Type B pancreatic cell (in vitro differentiated cells): ENCODE measurements around the gene SGCA. TPM values are rescaled to one million over a fixed set of nuclear protein-coding genes. Genes with fewer than 3 reads are reported as not detected.

Source experiments
- DNase-seq: peaks from one replicate; pipeline ENCODE4 v3.0.0; 2021; ENCODE audit warnings: mixed read lengths; ENCODE audit not compliant: unreplicated experiment; ENCODE audit errors: extremely low spot score
- H3K27ac Mint-ChIP-seq: 2 replicates; pipeline ENCODE4 v1.8.0; 2021; ENCODE audit warnings: mild to moderate bottlenecking, mixed read lengths
- H3K27me3 Mint-ChIP-seq: 2 replicates; pipeline ENCODE4 v1.8.0; 2021; ENCODE audit warnings: mixed read lengths
- H3K36me3 Mint-ChIP-seq: 2 replicates; pipeline ENCODE4 v1.8.0; 2021; ENCODE audit warnings: mixed read lengths
- H3K4me1 Mint-ChIP-seq: one replicate; pipeline ENCODE4 v1.8.0; 2021; ENCODE audit warnings: mixed read lengths; ENCODE audit not compliant: unreplicated experiment
- H3K4me3 Mint-ChIP-seq: 2 replicates; pipeline ENCODE4 v1.8.0; 2021; ENCODE audit warnings: mild to moderate bottlenecking, mixed read lengths
- H3K9me3 Mint-ChIP-seq: 2 replicates; pipeline ENCODE4 v1.8.0; 2021; ENCODE audit warnings: mixed read lengths
- long read RNA-seq: library from polyadenylated mRNA; unstranded; transcript quantifications from one replicate; pipeline ENCODE4 v2.0.0, GENCODE V29; 2020
- total RNA-seq: library from RNA; stranded (reverse); gene quantifications from 2 replicates; pipeline ENCODE4 v1.2.1, GENCODE V29; 2021; ENCODE audit warnings: low replicate concordance
- TF ChIP-seq, protein P1 (sequence below): fragments of 200-600 bp; sonication (generic); conservative IDR thresholded peaks from 2 replicates; pipeline ENCODE4 v1.5.0; 2021; ENCODE audit warnings: antibody characterized with exemption, mild to moderate bottlenecking

The SGCA gene
- 0.72 TPM in 1 of 2 replicates, not detected in the other for total RNA-seq
- long read RNA-seq: 0 reads

GRCh38 chr17:50165867-50166517, at the start of gene SGCA:
SGCA (plus strand) TSS chr17:50166005; CDS start chr17:50166041, 36 bp downstream.
- Mint-ChIP-seq H3K27ac (no peak within 1 kb of the TSS), H3K9me3 (no peaks in the 10 kb centered on the region), H3K4me3 (no peak within 1 kb of the TSS), H3K27me3 (peaks cover 12% of the 10 kb centered on the region), H3K36me3 (no peaks in the 10 kb centered on the region), H3K4me1 (peaks cover 16% of the 10 kb centered on the region)
- TF ChIP-seq, protein P1, sequence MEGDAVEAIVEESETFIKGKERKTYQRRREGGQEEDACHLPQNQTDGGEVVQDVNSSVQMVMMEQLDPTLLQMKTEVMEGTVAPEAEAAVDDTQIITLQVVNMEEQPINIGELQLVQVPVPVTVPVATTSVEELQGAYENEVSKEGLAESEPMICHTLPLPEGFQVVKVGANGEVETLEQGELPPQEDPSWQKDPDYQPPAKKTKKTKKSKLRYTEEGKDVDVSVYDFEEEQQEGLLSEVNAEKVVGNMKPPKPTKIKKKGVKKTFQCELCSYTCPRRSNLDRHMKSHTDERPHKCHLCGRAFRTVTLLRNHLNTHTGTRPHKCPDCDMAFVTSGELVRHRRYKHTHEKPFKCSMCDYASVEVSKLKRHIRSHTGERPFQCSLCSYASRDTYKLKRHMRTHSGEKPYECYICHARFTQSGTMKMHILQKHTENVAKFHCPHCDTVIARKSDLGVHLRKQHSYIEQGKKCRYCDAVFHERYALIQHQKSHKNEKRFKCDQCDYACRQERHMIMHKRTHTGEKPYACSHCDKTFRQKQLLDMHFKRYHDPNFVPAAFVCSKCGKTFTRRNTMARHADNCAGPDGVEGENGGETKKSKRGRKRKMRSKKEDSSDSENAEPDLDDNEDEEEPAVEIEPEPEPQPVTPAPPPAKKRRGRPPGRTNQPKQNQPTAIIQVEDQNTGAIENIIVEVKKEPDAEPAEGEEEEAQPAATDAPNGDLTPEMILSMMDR: no peak
- DNase-seq: no peak

DNA sequence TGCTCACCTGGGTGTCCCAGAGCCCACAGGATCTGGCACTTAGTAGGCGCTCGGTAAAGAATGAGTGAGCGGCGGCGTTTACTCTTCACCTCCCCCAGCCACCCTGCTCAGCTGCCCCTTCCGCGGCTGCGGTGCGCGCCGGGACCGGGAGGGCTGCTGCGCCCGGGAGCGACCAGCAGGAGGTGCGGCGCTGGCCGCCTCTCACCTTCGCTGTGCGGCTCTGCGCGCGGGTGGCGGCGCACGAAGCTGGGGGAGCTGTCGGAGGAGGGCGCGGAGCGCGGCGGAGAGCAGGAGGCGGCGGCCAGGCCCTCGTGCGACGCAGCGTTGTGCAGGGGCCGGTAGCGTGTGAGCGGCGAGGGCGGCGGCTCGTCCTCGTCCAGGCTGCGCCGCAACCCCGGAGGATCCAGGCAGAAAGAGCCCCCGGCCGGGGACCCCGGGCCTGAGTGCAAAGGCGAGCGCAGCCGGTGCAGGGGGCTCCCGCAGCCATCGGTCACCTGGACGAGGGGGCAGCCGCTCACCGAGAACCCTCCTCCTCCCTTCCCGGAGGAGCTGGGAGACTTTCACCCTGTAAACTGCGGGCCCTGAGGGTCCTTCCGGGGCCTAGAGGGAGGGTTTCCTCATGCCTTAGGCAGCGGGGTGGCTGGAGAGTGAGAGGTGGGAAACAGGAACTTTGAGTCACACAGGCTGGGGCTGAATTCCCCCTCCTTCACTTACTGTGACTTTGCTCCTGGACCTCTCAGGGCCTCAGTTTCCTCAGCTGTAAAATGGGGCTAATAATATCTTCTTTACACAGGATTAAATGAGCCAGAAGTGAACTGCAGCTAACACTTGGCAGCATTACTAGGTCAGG, 48.4 kb upstream of the SGCA start:
- Mint-ChIP-seq H3K36me3 (no peaks in the 10 kb centered on the region), H3K27me3 (peaks cover 42% of the 10 kb centered on the region), H3K27ac (peak overlapping the region; percentile 29), H3K9me3 (no peaks in the 10 kb centered on the region), H3K4me3 (peak overlapping the region; percentile 34), H3K4me1 (peaks cover 14% of the 10 kb centered on the region)
- DNase-seq: no peak
- TF ChIP-seq, protein P1: peak; percentile 79

DNA sequence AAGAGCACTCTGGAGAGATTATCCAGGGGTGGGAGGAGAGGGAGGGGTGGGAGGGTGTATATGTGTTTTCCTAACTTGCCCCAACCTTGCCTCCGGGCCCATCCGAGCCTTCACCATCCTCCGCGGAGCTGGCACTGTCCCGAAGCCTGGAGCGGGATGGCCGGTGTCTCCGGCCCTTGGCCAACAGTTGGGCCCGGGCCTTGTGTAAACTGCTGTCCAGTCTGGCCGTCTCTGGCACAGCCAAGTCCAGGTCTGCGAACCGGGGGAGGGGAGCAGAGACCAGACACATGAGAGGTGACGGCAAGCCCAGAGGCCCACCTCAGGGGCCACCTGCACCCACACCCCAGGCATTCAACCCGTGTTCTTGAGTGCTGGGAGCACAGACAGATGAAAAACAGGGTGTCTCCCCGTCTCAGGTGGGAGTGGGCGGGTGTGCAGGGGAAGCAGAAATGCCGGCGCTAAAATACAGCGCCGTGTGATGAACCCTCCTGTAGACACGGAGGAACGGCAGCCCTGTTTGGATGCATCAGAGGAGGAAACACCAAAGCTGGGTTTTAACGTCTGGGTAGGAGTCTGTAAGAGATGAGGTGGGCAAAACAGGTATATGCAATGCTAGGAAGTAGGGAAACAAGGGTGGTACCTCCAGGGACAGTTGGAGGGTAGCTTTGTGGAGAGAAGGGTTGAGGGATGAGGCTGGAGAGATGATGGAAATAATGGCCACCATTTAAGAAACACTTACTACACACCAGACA, 47.6 kb upstream of the SGCA start:
- H3K9me3 Mint-ChIP-seq: no peaks in the 10 kb centered on the region

DNA sequence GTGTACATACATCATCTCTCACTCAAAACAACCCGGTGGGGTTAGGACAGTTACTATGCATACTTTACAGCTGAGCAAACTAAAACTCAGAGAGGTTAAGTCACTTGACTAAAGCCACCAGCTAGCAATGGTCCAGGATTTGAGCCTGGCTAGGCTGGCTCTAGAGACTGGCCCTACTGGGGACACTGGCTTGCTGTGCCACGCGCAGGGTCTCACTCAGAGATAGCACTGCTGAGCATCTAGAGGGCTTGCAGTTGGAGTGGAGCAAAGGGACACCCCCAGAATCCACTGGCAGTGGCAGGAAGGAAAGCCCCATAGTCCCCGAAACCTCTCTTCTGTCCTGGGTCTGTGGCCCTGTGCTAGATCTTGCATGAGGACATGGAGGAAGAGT, 47.0 kb upstream of the SGCA start:
- peaks cover 17% of the 10 kb centered on the region for H3K4me1 Mint-ChIP-seq
- peaks cover 43% of the 10 kb centered on the region for H3K27me3 Mint-ChIP-seq
- peak overlapping the region; percentile 20 for H3K4me3 Mint-ChIP-seq
- no peak for DNase-seq
- H3K27ac Mint-ChIP-seq: no peak overlapping the region
- TF ChIP-seq, protein P1: no peak
- H3K9me3 Mint-ChIP-seq: no peaks in the 10 kb centered on the region
- no peaks in the 10 kb centered on the region for H3K36me3 Mint-ChIP-seq

More for the DNA sequence above, 47.6 kb upstream of the SGCA start:
- no peaks in the 10 kb centered on the region for H3K36me3 Mint-ChIP-seq
- peaks cover 43% of the 10 kb centered on the region for H3K27me3 Mint-ChIP-seq
- peaks cover 14% of the 10 kb centered on the region for H3K4me1 Mint-ChIP-seq
- H3K27ac Mint-ChIP-seq: no peak overlapping the region
- H3K4me3 Mint-ChIP-seq: peak overlapping the region; percentile 20
- DNase-seq: no peak
- TF ChIP-seq, protein P1: no peak

DNA sequence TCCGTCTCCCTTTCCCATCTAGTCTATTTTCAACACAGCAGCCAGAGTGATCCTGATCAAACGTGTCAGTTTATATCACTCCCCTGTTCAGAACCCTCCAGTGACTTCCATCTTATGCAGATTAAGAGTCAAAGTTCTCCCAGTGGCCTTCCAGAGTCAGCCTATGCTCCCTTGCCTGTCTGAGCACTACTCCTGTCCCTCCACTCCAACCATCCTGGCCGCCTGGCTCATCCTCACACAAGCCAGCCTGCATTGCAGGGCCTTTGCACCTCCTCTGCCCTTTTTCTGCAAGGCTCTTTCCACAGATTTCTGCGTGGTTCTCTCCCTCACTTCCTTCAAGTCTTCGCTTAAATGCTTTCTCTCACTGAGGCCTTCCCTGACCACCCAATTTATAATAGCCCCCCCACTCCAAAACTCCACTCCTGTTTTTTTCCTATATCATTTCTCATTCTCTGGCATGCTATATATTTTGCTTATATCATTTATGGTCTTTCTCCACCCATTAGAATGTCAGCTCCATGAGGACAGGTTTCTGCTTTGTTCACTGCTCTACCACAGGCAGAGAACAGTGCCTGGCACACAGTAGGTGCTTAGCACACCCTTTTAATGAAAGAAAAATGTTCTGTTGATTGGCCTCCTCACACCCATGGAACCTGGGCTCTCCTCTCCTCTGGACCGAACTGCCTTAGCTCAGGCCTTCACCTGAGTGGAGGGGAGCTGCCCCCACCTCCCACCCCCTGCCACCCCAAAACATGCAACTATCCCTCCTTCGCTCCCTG, 45.1 kb upstream of the SGCA start:
- Mint-ChIP-seq H3K27ac (no peak overlapping the region), H3K36me3 (no peaks in the 10 kb centered on the region), H3K27me3 (peaks cover 40% of the 10 kb centered on the region), H3K4me3 (no peak overlapping the region), H3K4me1 (peaks cover 14% of the 10 kb centered on the region), H3K9me3 (no peaks in the 10 kb centered on the region)
- TF ChIP-seq, protein P1: no peak
- no peak for DNase-seq
